Stimulated activated naive B cell treated with anti-CD40 and anti-IgM and Interleukin-4, amounts not matched to agents 10 μg/mL and 1 μg/mL and 100 μg/mL, for 72 hours (primary cell): ENCODE measurements around the gene CAMK1.

Experiments
- ATAC-seq, 2 donors: fragments of 150-1000 bp; cut with Tn5 transposase; replicated peaks; 2 replicates each; pipeline ENCODE4 v1.10.0; 2021; ENCODE audit warnings: moderate library complexity in 1 of 2
- DNase-seq: peaks from one replicate; pipeline ENCODE4 v3.0.0; 2021
- H3K27ac Mint-ChIP-seq: one replicate; pipeline ENCODE4 v1.8.0; 2022; ENCODE audit warnings: mild to moderate bottlenecking, mixed read lengths
- H3K27me3 Mint-ChIP-seq, 2 donors: one replicate each; pipeline ENCODE4 v1.8.0; 2022; ENCODE audit warnings: mixed read lengths in 2 of 2
- H3K36me3 Mint-ChIP-seq, 2 donors: one replicate each; pipeline ENCODE4 v1.8.0; 2022; ENCODE audit warnings: mixed read lengths in 2 of 2, mild to moderate bottlenecking in 1 of 2
- H3K4me1 Mint-ChIP-seq, 2 donors: one replicate each; pipeline ENCODE4 v1.8.0; 2022; ENCODE audit warnings: mixed read lengths in 2 of 2, mild to moderate bottlenecking in 1 of 2
- H3K4me3 Mint-ChIP-seq, 2 donors: one replicate each; pipeline ENCODE4 v1.8.0; 2022; ENCODE audit warnings: mild to moderate bottlenecking in 2 of 2, mixed read lengths in 2 of 2, moderate library complexity in 1 of 2
- H3K9me3 Mint-ChIP-seq, 2 donors: one replicate each; pipeline ENCODE4 v1.8.0; 2022; ENCODE audit warnings: mixed read lengths in 2 of 2, mild to moderate bottlenecking in 1 of 2

The CAMK1 gene

GRCh38 chr3:9769426-9770275, at the start of gene CAMK1:
TSS of gene CAMK1 (minus strand) at chr3:9769947. CDS start at chr3:9767749, 2,198 bp downstream.
- H3K27ac Mint-ChIP-seq = peak within 1 kb of the TSS; percentile 89
- H3K36me3 Mint-ChIP-seq = peaks cover 37 to 40% of the 10 kb centered on the region in 2 donors
- H3K4me1 Mint-ChIP-seq = peaks cover 38 to 62% of the 10 kb centered on the region in 2 donors
- peak within 1 kb of the TSS; percentile 82 to 87 for H3K4me3 Mint-ChIP-seq
- DNase-seq = peak; percentile 57
- ATAC-seq = peak; percentile 93 to 96
- H3K27me3 Mint-ChIP-seq = peaks cover 0 to 6% of the 10 kb centered on the region in 2 donors
- no peaks in the 10 kb centered on the region for H3K9me3 Mint-ChIP-seq

- ATAC-seq = no peak
- peaks cover 25 to 33% of the 10 kb centered on the region in 2 donors for H3K36me3 Mint-ChIP-seq
- no peak for DNase-seq
- peaks cover 0 to 2% of the 10 kb centered on the region in 2 donors for H3K4me1 Mint-ChIP-seq
- no peak overlapping the region for H3K4me3 Mint-ChIP-seq
- no peak overlapping the region for H3K27ac Mint-ChIP-seq
- H3K27me3 Mint-ChIP-seq = no peaks in the 10 kb centered on the region
- H3K9me3 Mint-ChIP-seq = no peaks in the 10 kb centered on the region
Measured at GRCh38 chr3:9818666-9819335, 49.1 kb upstream of the CAMK1 start.

GRCh38 chr3:9817436-9817835, 47.7 kb upstream of the CAMK1 start:
- Mint-ChIP-seq H3K27ac (peak overlapping the region; percentile 34), H3K27me3 (no peaks in the 10 kb centered on the region), H3K9me3 (no peaks in the 10 kb centered on the region), H3K4me3 (no peak overlapping the region), H3K4me1 (peaks cover 0 to 2% of the 10 kb centered on the region in 2 donors), H3K36me3 (peaks cover 35 to 44% of the 10 kb centered on the region in 2 donors)
- DNase-seq (no peak), ATAC-seq (no peak)

GRCh38 chr3:9815986-9816385, 46.2 kb upstream of the CAMK1 start:
- no peak overlapping the region for H3K4me3 Mint-ChIP-seq
- H3K9me3 Mint-ChIP-seq = no peaks in the 10 kb centered on the region
- peaks cover 6 to 9% of the 10 kb centered on the region in 2 donors for H3K4me1 Mint-ChIP-seq
- H3K27ac Mint-ChIP-seq = peak overlapping the region; percentile 47
- H3K36me3 Mint-ChIP-seq = peaks cover 40 to 48% of the 10 kb centered on the region in 2 donors
- no peak for DNase-seq
- H3K27me3 Mint-ChIP-seq = no peaks in the 10 kb centered on the region
- no peak for ATAC-seq

- no peak overlapping the region for H3K4me3 Mint-ChIP-seq
- no peak for ATAC-seq
- peaks cover 40 to 54% of the 10 kb centered on the region in 2 donors for H3K36me3 Mint-ChIP-seq
- peaks cover 26 to 38% of the 10 kb centered on the region in 2 donors for H3K4me1 Mint-ChIP-seq
- DNase-seq = no peak
- peak overlapping the region; percentile 22 for H3K27ac Mint-ChIP-seq
- no peaks in the 10 kb centered on the region for H3K27me3 Mint-ChIP-seq
- H3K9me3 Mint-ChIP-seq = no peaks in the 10 kb centered on the region
Measured at GRCh38 chr3:9812870-9813483, 43.2 kb upstream of the CAMK1 start.

GRCh38 chr3:9810846-9811245, 41.1 kb upstream of the CAMK1 start:
- H3K9me3 Mint-ChIP-seq = no peaks in the 10 kb centered on the region

GRCh38 chr3:9810433-9810770, 40.7 kb upstream of the CAMK1 start:
- Mint-ChIP-seq H3K36me3 (peaks cover 46 to 59% of the 10 kb centered on the region in 2 donors), H3K27me3 (no peaks in the 10 kb centered on the region), H3K27ac (peak overlapping the region; percentile 57), H3K9me3 (no peaks in the 10 kb centered on the region), H3K4me1 (peaks cover 41 to 60% of the 10 kb centered on the region in 2 donors), H3K4me3 (peak overlapping the region; percentile 79 to 92)
- ATAC-seq (no peak), DNase-seq (no peak)

More at GRCh38 chr3:9810846-9811245, 41.1 kb upstream of the CAMK1 start:
- Mint-ChIP-seq H3K27me3 (no peaks in the 10 kb centered on the region), H3K4me3 (peak overlapping the region; percentile 79 to 92), H3K4me1 (peaks cover 36 to 56% of the 10 kb centered on the region in 2 donors), H3K27ac (peak overlapping the region; percentile 57), H3K36me3 (peaks cover 45 to 61% of the 10 kb centered on the region in 2 donors)
- ATAC-seq (no peak), DNase-seq (no peak)

GRCh38 chr3:9809615-9810432, 40.1 kb upstream of the CAMK1 start, which contains the start of gene TTLL3:
TSS of gene TTLL3 (plus strand) at chr3:9810262. CDS start at chr3:9810662, 400 bp downstream.
- no peaks in the 10 kb centered on the region for H3K27me3 Mint-ChIP-seq
- H3K4me1 Mint-ChIP-seq = peaks cover 42 to 60% of the 10 kb centered on the region in 2 donors
- peak within 1 kb of the TSS; percentile 79 to 92 for H3K4me3 Mint-ChIP-seq
- no peaks in the 10 kb centered on the region for H3K9me3 Mint-ChIP-seq
- peak within 1 kb of the TSS; percentile 98 for H3K27ac Mint-ChIP-seq
- ATAC-seq (peak; percentile 55 to 66), DNase-seq (peak; percentile 52)
- peaks cover 47 to 60% of the 10 kb centered on the region in 2 donors for H3K36me3 Mint-ChIP-seq

- DNase-seq = no peak
- peaks cover 42 to 63% of the 10 kb centered on the region in 2 donors for H3K4me1 Mint-ChIP-seq
- peak overlapping the region; percentile 79 to 92 for H3K4me3 Mint-ChIP-seq
- H3K27ac Mint-ChIP-seq = peak overlapping the region; percentile 98
- H3K36me3 Mint-ChIP-seq = peaks cover 50 to 66% of the 10 kb centered on the region in 2 donors
- no peaks in the 10 kb centered on the region for H3K27me3 Mint-ChIP-seq
- H3K9me3 Mint-ChIP-seq = no peaks in the 10 kb centered on the region
- ATAC-seq = peak; percentile 45 to 47
Measured at GRCh38 chr3:9809239-9809614, 39.5 kb upstream of the CAMK1 start.

- DNase-seq (peak; percentile 40), ATAC-seq (peak; percentile 74 to 76)
- H3K36me3 Mint-ChIP-seq = peaks cover 55 to 69% of the 10 kb centered on the region in 2 donors
- H3K27me3 Mint-ChIP-seq = no peaks in the 10 kb centered on the region
- peaks cover 48 to 71% of the 10 kb centered on the region in 2 donors for H3K4me1 Mint-ChIP-seq
- peak overlapping the region; percentile 98 for H3K27ac Mint-ChIP-seq
- peak overlapping the region; percentile 51 to 57 for H3K4me3 Mint-ChIP-seq
- no peaks in the 10 kb centered on the region for H3K9me3 Mint-ChIP-seq
Measured at GRCh38 chr3:9808345-9809037, 38.7 kb upstream of the CAMK1 start.

GRCh38 chr3:9807981-9808344, 38.2 kb upstream of the CAMK1 start:
- no peak for ATAC-seq
- Mint-ChIP-seq H3K36me3 (peaks cover 55 to 69% of the 10 kb centered on the region in 2 donors), H3K4me1 (peaks cover 53 to 76% of the 10 kb centered on the region in 2 donors)

GRCh38 chr3:9806688-9807589, 37.2 kb upstream of the CAMK1 start:
- Mint-ChIP-seq H3K27me3 (no peaks in the 10 kb centered on the region), H3K4me1 (peaks cover 53 to 77% of the 10 kb centered on the region in 2 donors), H3K27ac (peak overlapping the region; percentile 86), H3K9me3 (no peaks in the 10 kb centered on the region), H3K36me3 (peaks cover 56 to 70% of the 10 kb centered on the region in 2 donors), H3K4me3 (peak overlapping the region in 1 of 2 donors; percentile 17)
- ATAC-seq (no peak), DNase-seq (no peak)

More at GRCh38 chr3:9807981-9808344, 38.2 kb upstream of the CAMK1 start:
- Mint-ChIP-seq H3K4me3 (peak overlapping the region in 1 of 2 donors; percentile 51), H3K9me3 (no peaks in the 10 kb centered on the region), H3K27ac (peak overlapping the region; percentile 98), H3K27me3 (no peaks in the 10 kb centered on the region)
- DNase-seq = no peak
